Gastrocnemius medialis (tissue), 4 donors: ENCODE measurements around the gene AMPD2. TPM values are rescaled to one million over a fixed set of nuclear protein-coding genes. Genes with fewer than 3 reads are reported as not detected.
A peak's percentile ranks its signal among the peaks of the same experiment; 100 is the strongest.
"Not testable (repeated sequence)": the region's sequence is repeated elsewhere in the genome, so short reads cannot be mapped to it uniquely, and the experiment has no call there.

Experiments
- ATAC-seq, 2 donors: fragments of 150-250 bp; one replicate each; pipeline ENCODE4 v1.9.1; 2016
- DNase-seq, 2 donors: peaks; one replicate each; pipeline ENCODE4 v3.0.0-alpha.2; 2019
- H3K27ac ChIP-seq, 4 donors: fragments of 200-600 bp; sonication (generic); 1 replicate in 1 of 4; 2 replicates in 3 of 4; pipeline ENCODE4 v1.5.1; 2016 to 2018; ENCODE audit warnings: mild to moderate bottlenecking in 2 of 4, moderate library complexity in 1 of 4
- H3K27me3 ChIP-seq, 3 donors: fragments of 200-600 bp; sonication (generic) in 2 of 3; 1 replicate in 1 of 3; 2 replicates in 2 of 3; pipeline versions ENCODE4 v1.5.1 to v1.6.0; 2016 to 2019; ENCODE audit warnings: mild to moderate bottlenecking in 1 of 3, moderate library complexity in 1 of 3
- H3K36me3 ChIP-seq, 2 donors: fragments of 200-600 bp; sonication (generic) in 1 of 2; one replicate each; pipeline ENCODE4 v1.5.1; 2017 to 2018
- H3K4me1 ChIP-seq, 2 donors: fragments of 200-600 bp; sonication (generic) in 1 of 2; one replicate each; pipeline ENCODE4 v1.5.1; 2016 to 2017; ENCODE audit warnings: mild to moderate bottlenecking in 2 of 2
- H3K4me3 ChIP-seq, 4 donors: fragments of 200-600 bp; sonication (generic) in 3 of 4; 1 replicate in 1 of 4; 2 replicates in 3 of 4; pipeline ENCODE4 v1.5.1; 2016 to 2019; ENCODE audit warnings: mild to moderate bottlenecking in 2 of 4
- H3K9me3 ChIP-seq, 3 donors: fragments of 200-600 bp; sonication (generic) in 2 of 3; 1 replicate in 1 of 3; 2 replicates in 2 of 3; pipeline ENCODE4 v1.5.1; 2016 to 2019
- CTCF ChIP-seq, 5 experiments: fragments of 450-650 bp in 3 of 5; fragments of 200-600 bp in 2 of 5; sonication (generic) in 2 of 5; IDR thresholded peaks in 4 of 5; conservative IDR thresholded peaks in 1 of 5; 1 replicate in 4 of 5; 2 replicates in 1 of 5; pipeline ENCODE4 v1.5.1; 2016 to 2019; ENCODE audit warnings: antibody characterized with exemption in 5 of 5, mild to moderate bottlenecking in 3 of 5, moderate library complexity in 3 of 5
- POLR2A ChIP-seq, 2 donors: fragments of 450-650 bp; IDR thresholded peaks; one replicate each; pipeline ENCODE4 v1.6.1; 2017; ENCODE audit warnings: antibody characterized with exemption in 2 of 2, mild to moderate bottlenecking in 2 of 2, moderate library complexity in 2 of 2
- in situ Hi-C, 4 donors: fragments of 200-750 bp; cut with MboI; loops; one replicate each; pipeline versions ENCODE4 v1.15.0 to v1.8.0; 2017; ENCODE audit warnings: low sequenced_read_pairs in 4 of 4
- intact Hi-C: fragments of 100-400 bp; cut with DNase I; formaldehyde crosslinking; loops from one replicate; pipeline ENCODE4 v1.15.1; 2023; ENCODE audit warnings: low total_unique reads
- total RNA-seq, 4 donors: library from RNA; depleted of rRNA; stranded (reverse); fragments of >200 nt; gene quantifications; one replicate each; pipeline versions ENCODE4 v1.1.0 to v1.2.3, GENCODE V29; 2016

The AMPD2 gene
- total RNA-seq, 4 donors from 2014 or later: 5.3 to 19.4 (median 10.4) TPM

GRCh38 chr1:109657970-109658369 is 38.3 kb downstream of the AMPD2 start:
- Histone ChIP-seq H3K9me3 (no peaks in the 10 kb centered on the region), H3K4me1 (peaks cover 14% of the 10 kb centered on the region in 2 donors), H3K27ac (peak overlapping the region in 2 of 4 donors; percentile 30 to 90), H3K36me3 (peaks cover 0 to 2% of the 10 kb centered on the region in 2 donors), H3K4me3 (no peak overlapping the region), H3K27me3 (no peaks in the 10 kb centered on the region)
- DNase-seq (no peak), ATAC-seq (no peak)
- no peak for TF ChIP-seq POLR2A (IDR thresholded peaks at IDR 0.05)
- TF ChIP-seq CTCF (IDR thresholded peaks at IDR 0.05 in 4 of 5, conservative IDR thresholded peaks at IDR 0.05 in 1 of 5): no peak
- in situ Hi-C loops: loop anchor here in 3 of 4 donors (10.0 kb wide), 1 partner anchor 113 kb away; the partner anchor contains the start of gene GNAI3 (in 3 of the 3)
- intact Hi-C loops: no loop called here

GRCh38 chr1:109658533-109659042 is 39.0 kb downstream of the AMPD2 start:
- Histone ChIP-seq H3K36me3 (peaks cover 0 to 2% of the 10 kb centered on the region in 2 donors), H3K27ac (peak overlapping the region in 2 of 4 donors; percentile 30 to 90), H3K27me3 (no peaks in the 10 kb centered on the region), H3K4me3 (no peak overlapping the region), H3K4me1 (peaks cover 14 to 18% of the 10 kb centered on the region in 2 donors), H3K9me3 (no peaks in the 10 kb centered on the region)
- TF ChIP-seq CTCF (IDR thresholded peaks at IDR 0.05 in 4 of 5, conservative IDR thresholded peaks at IDR 0.05 in 1 of 5) (no peak), POLR2A (IDR thresholded peaks at IDR 0.05) (no peak)
- intact Hi-C loops (no loop called here), in situ Hi-C loops (loop anchor here in 3 of 4 donors (10.0 kb wide), 1 partner anchor 114 kb away; the partner anchor contains the start of gene GNAI3 (in 3 of the 3))
- DNase-seq (no peak), ATAC-seq (no peak)

GRCh38 chr1:109659145-109659544 is 39.5 kb downstream of the AMPD2 start:
- H3K27me3 ChIP-seq: no peaks in the 10 kb centered on the region
- intact Hi-C loops: no loop called here
- TF ChIP-seq POLR2A (IDR thresholded peaks at IDR 0.05) (no peak), CTCF (IDR thresholded peaks at IDR 0.05 in 4 of 5, conservative IDR thresholded peaks at IDR 0.05 in 1 of 5) (no peak)
- DNase-seq (no peak), ATAC-seq (no peak)
- in situ Hi-C loops: loop anchor here in 3 of 4 donors (10.0 kb wide), 1 partner anchor 114 kb away; the partner anchor contains the start of gene GNAI3 (in 3 of the 3)
- H3K4me1 ChIP-seq: peaks cover 14 to 23% of the 10 kb centered on the region in 2 donors
- no peak overlapping the region for H3K4me3 ChIP-seq
- peak overlapping the region in 1 of 4 donors; percentile 90 for H3K27ac ChIP-seq
- peaks cover 0 to 2% of the 10 kb centered on the region in 2 donors for H3K36me3 ChIP-seq
- H3K9me3 ChIP-seq: no peaks in the 10 kb centered on the region

DNA sequence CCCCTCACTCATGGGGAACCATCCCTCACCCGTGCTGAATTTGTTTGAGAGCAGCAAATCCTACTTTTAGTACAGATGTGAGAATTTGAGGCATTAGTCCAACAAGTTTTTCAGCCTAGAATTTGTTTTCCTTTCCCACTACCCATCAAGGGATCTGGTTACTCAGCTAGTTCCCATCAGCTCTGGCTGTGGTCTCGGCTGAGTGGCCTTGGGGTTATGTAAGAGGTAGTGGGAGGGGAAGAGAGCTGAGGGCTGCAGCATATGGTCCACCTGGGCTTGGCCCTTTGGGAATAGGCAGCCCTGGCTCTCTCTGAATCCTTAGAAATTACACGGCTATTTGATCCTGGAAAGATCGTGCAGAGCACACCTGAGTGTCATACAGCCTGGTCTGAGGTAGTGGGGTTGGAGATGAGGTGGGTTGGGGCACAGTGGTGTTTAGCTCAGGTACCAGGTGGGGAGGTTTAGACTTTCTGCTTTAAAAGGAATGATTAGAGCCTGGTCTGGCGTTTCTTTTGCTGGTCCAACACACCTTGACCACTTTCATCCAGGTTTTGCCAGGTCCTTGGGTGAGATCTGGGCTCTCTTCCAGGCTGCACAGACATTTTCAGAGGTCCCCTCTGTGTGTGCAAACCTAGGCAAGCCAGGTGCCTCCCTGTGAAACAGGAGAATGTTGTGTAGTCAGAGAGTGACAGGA is 40.5 kb downstream of the AMPD2 start:
- TF ChIP-seq POLR2A (IDR thresholded peaks at IDR 0.05): no peak
- no peak for TF ChIP-seq CTCF (IDR thresholded peaks at IDR 0.05 in 4 of 5, conservative IDR thresholded peaks at IDR 0.05 in 1 of 5)
- Histone ChIP-seq H3K36me3 (peaks cover 0 to 2% of the 10 kb centered on the region in 2 donors), H3K27me3 (no peaks in the 10 kb centered on the region), H3K4me1 (peaks cover 9 to 16% of the 10 kb centered on the region in 2 donors), H3K27ac (no peak overlapping the region), H3K9me3 (no peaks in the 10 kb centered on the region), H3K4me3 (no peak overlapping the region)
- in situ Hi-C loops: loop anchor here in 3 of 4 donors (10.0 kb wide), 2 partner anchors 115 to 325 kb away; partner anchors contain the start of genes GNAI3 (in 3 of the 3) and AHCYL1 (in 1 of the 3)
- DNase-seq (no peak), ATAC-seq (no peak)
- intact Hi-C loops: no loop called here

GRCh38 chr1:109660691-109661026 is 41.0 kb downstream of the AMPD2 start:
- peaks cover 5 to 13% of the 10 kb centered on the region in 2 donors for H3K4me1 ChIP-seq
- in situ Hi-C loops: loop anchor here in 1 of 4 donors (10.0 kb wide), 1 partner anchor 324 kb away; the partner anchor contains the start of gene AHCYL1
- H3K9me3 ChIP-seq, H3K27ac ChIP-seq, H3K27me3 ChIP-seq, DNase-seq, H3K4me3 ChIP-seq, H3K36me3 ChIP-seq, ATAC-seq, intact Hi-C loops: not testable (repeated sequence)
